Neuronal stem cell (in vitro differentiated cells): ENCODE data around the gene ELOA.

Experiments used
- DNase-seq: peaks from one replicate; pipeline ENCODE4 v3.0.0-alpha.2; 2013; ENCODE audit warnings: low spot score
- H2AFZ ChIP-seq: one replicate; pipeline ENCODE4 v1.6.1; 2013; ENCODE audit warnings: mild to moderate bottlenecking, low read length, inconsistent platforms
- H2AK5ac ChIP-seq: 2 replicates; pipeline ENCODE4 v1.6.1; 2013; ENCODE audit warnings: low read depth, mild to moderate bottlenecking, inconsistent platforms, low read length, moderate library complexity, mixed read lengths
- H2BK120ac ChIP-seq: 2 replicates; pipeline ENCODE4 v1.6.1; 2013; ENCODE audit warnings: low read depth, mild to moderate bottlenecking, inconsistent platforms, low read length, moderate library complexity, mixed read lengths
- H2BK12ac ChIP-seq: one replicate; pipeline ENCODE4 v1.6.1; 2013; ENCODE audit warnings: low read length, inconsistent platforms
- H2BK15ac ChIP-seq: 2 replicates; pipeline ENCODE4 v1.6.1; 2013; ENCODE audit warnings: mild to moderate bottlenecking, low read length, inconsistent platforms, mixed read lengths
- H2BK5ac ChIP-seq: one replicate; pipeline ENCODE4 v1.6.1; 2013; ENCODE audit warnings: inconsistent platforms, mild to moderate bottlenecking, low read length, moderate library complexity
- H3K14ac ChIP-seq: one replicate; pipeline ENCODE4 v1.6.1; 2013; ENCODE audit warnings: low read length, inconsistent platforms
- H3K18ac ChIP-seq: 2 replicates; pipeline ENCODE4 v1.6.1; 2013; ENCODE audit warnings: low read length, inconsistent platforms
- H3K23ac ChIP-seq: 2 replicates; pipeline ENCODE4 v1.6.1; 2013; ENCODE audit warnings: low read depth, mild to moderate bottlenecking, mixed read lengths, low read length, inconsistent platforms; ENCODE audit not compliant: poor library complexity
- H3K27ac ChIP-seq: replicated peaks from 3 replicates; pipeline ENCODE4 v1.5.1; 2013; ENCODE audit warnings: low read length, inconsistent platforms
- H3K27me3 ChIP-seq, 3 experiments: 2 replicates each; pipeline ENCODE4 v1.6.1; 2013; ENCODE audit warnings: low read length in 3 of 3, mild to moderate bottlenecking in 2 of 3, inconsistent platforms in 1 of 3, low read depth in 1 of 3, mixed read lengths in 1 of 3, moderate library complexity in 1 of 3; ENCODE audit not compliant: control insufficient read depth in 3 of 3, insufficient read depth in 3 of 3
- H3K36me3 ChIP-seq, 2 donors: replicated peaks in 1 of 2; 2 replicates each; pipeline ENCODE4 v1.6.1; 2013; ENCODE audit warnings: low read length in 2 of 2; ENCODE audit not compliant: control insufficient read depth in 2 of 2, insufficient read depth in 2 of 2
- H3K4ac ChIP-seq: 2 replicates; pipeline ENCODE4 v1.6.1; 2013; ENCODE audit warnings: inconsistent platforms, mild to moderate bottlenecking, low read length, moderate library complexity
- H3K4me1 ChIP-seq, 2 donors: 1 replicate in 1 of 2; 2 replicates in 1 of 2; pipeline ENCODE4 v1.6.1; 2013; ENCODE audit warnings: low read length in 2 of 2, low read depth in 1 of 2; ENCODE audit not compliant: control insufficient read depth in 2 of 2, insufficient read depth in 1 of 2
- H3K4me2 ChIP-seq: one replicate; pipeline ENCODE4 v1.6.1; 2013; ENCODE audit warnings: mild to moderate bottlenecking, low read length, inconsistent platforms; ENCODE audit not compliant: insufficient read depth, poor library complexity, severe bottlenecking
- H3K4me3 ChIP-seq, 2 donors: 2 replicates each; pipeline ENCODE4 v1.5.1; 2013; ENCODE audit warnings: low read length in 2 of 2, mild to moderate bottlenecking in 2 of 2, inconsistent platforms in 1 of 2, moderate library complexity in 1 of 2
- H3K79me1 ChIP-seq: one replicate; pipeline ENCODE4 v1.6.1; 2013; ENCODE audit warnings: low read depth, mild to moderate bottlenecking, inconsistent platforms, low read length, moderate library complexity
- H3K9ac ChIP-seq: one replicate; pipeline ENCODE4 v1.6.1; 2013; ENCODE audit warnings: mild to moderate bottlenecking, low read depth, low read length, inconsistent platforms; ENCODE audit not compliant: poor library complexity
- H3K9me3 ChIP-seq, 2 donors: replicated peaks in 1 of 2; 2 replicates each; pipeline versions ENCODE3 to v1.6.1; 2013; ENCODE audit warnings: low read length in 2 of 2, mild to moderate bottlenecking in 2 of 2, inconsistent platforms in 1 of 2, low read depth in 1 of 2, mixed read lengths in 1 of 2, moderate library complexity in 1 of 2; ENCODE audit not compliant: control insufficient read depth in 2 of 2, insufficient read depth in 1 of 2
- H4K8ac ChIP-seq: one replicate; pipeline ENCODE4 v1.6.1; 2013; ENCODE audit warnings: low read depth, mild to moderate bottlenecking, inconsistent platforms, low read length, moderate library complexity
- H4K91ac ChIP-seq: one replicate; pipeline ENCODE4 v1.6.1; 2013; ENCODE audit warnings: low read length, low read depth, mild to moderate bottlenecking, inconsistent platforms; ENCODE audit not compliant: poor library complexity
- WGBS, 2 donors: extraction: QIAGEN DNeasy Blood & Tissue Kit; methylation state at CpG; one replicate each; pipeline ENCODE4 v1.1.7; 2013; ENCODE audit warnings: missing lambda C conversion rate in 2 of 2, mixed read lengths in 1 of 2; ENCODE audit not compliant: insufficient read length in 2 of 2, insufficient replicate concordance in 1 of 2; ENCODE audit errors: extremely low coverage in 2 of 2; 5-methylcytosine and 5-hydroxymethylcytosine counted together

The ELOA gene

DNA sequence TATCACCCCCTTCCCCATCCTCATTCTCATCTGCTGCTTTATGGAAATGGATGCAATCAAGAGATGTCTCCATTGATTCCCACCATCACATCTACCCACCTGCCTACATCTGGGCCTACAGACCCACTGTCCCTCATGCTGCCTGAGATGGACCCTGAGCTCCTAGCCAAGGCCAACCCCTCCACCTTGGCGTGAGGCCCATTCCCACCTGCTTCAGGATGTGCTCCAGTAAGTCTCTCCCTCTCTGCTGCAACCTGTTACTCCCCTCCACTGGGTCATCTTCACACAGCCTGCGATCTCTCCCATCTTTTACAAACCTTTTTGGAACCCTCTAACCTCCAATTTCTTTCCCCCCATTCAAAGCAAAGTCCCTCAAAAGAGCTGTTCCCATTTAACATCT is 61.8 kb downstream of the ELOA start:
- H4K91ac ChIP-seq = no peak overlapping the region
- no peak overlapping the region for H3K14ac ChIP-seq
- no peak overlapping the region for H2AFZ ChIP-seq
- no peak overlapping the region for H3K9ac ChIP-seq
- no peak overlapping the region for H3K4ac ChIP-seq
- no peak overlapping the region for H4K8ac ChIP-seq
- no peak overlapping the region for H3K23ac ChIP-seq
- no peak overlapping the region for H3K27ac ChIP-seq
- DNase-seq = no peak
- peaks cover 10 to 19% of the 10 kb centered on the region in 2 donors for H3K36me3 ChIP-seq
- no peaks in the 10 kb centered on the region for H3K27me3 ChIP-seq
- H2BK15ac ChIP-seq = no peak overlapping the region
- H2BK5ac ChIP-seq = no peak overlapping the region
- no peak overlapping the region for H3K4me3 ChIP-seq
- no peak overlapping the region for H2BK120ac ChIP-seq
- peaks cover 0 to 1% of the 10 kb centered on the region in 2 donors for H3K4me1 ChIP-seq
- H3K79me1 ChIP-seq = no peaks in the 10 kb centered on the region
- H3K4me2 ChIP-seq = no peak overlapping the region
- no peaks in the 10 kb centered on the region for H3K9me3 ChIP-seq
- no peak overlapping the region for H2AK5ac ChIP-seq
- no peak overlapping the region for H2BK12ac ChIP-seq
- H3K18ac ChIP-seq = no peak overlapping the region
- no CpG with 5 or more reads among the region's 2 CpGs for WGBS, 2 donors

DNA sequence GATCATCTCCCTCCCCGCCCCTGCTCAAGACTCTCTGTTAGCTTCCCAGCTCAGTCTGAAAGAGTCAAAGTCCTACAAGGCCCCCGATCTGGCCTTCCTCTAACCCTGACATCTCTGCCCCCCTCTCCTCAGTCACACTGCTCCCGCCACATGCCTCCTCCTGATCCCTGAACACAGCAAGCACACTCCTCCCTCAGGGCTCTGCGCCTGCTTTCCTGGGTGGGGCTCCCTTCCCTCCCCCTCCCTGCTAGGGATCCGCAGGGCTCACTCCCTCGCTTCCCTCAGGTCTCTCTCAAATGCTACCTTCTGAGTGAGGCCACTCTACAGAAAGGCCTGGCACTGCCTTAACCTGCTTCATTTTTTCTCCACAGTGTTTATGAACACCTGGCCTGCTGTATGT is 63.0 kb downstream of the ELOA start:
- no peak overlapping the region for H3K4me3 ChIP-seq
- H3K9me3 ChIP-seq = no peaks in the 10 kb centered on the region
- no peak overlapping the region for H3K4me2 ChIP-seq
- peaks cover 0 to 2% of the 10 kb centered on the region in 2 donors for H3K4me1 ChIP-seq
- H2AK5ac ChIP-seq = no peak overlapping the region
- H2AFZ ChIP-seq = no peak overlapping the region
- no peak overlapping the region for H3K4ac ChIP-seq
- no peak overlapping the region for H2BK15ac ChIP-seq
- H3K36me3 ChIP-seq = peaks cover 10 to 19% of the 10 kb centered on the region in 2 donors
- no peak overlapping the region for H2BK5ac ChIP-seq
- H2BK12ac ChIP-seq = no peak overlapping the region
- no peak for DNase-seq
- H3K9ac ChIP-seq = no peak overlapping the region
- H4K91ac ChIP-seq = no peak overlapping the region
- no peak overlapping the region for H3K27ac ChIP-seq
- H4K8ac ChIP-seq = no peak overlapping the region
- H3K79me1 ChIP-seq = no peaks in the 10 kb centered on the region
- H3K18ac ChIP-seq = no peak overlapping the region
- WGBS, 2 donors = no CpG with 5 or more reads among the region's 6 CpGs
- H3K23ac ChIP-seq = no peak overlapping the region
- no peaks in the 10 kb centered on the region for H3K27me3 ChIP-seq
- no peak overlapping the region for H2BK120ac ChIP-seq
- H3K14ac ChIP-seq = no peak overlapping the region

DNA sequence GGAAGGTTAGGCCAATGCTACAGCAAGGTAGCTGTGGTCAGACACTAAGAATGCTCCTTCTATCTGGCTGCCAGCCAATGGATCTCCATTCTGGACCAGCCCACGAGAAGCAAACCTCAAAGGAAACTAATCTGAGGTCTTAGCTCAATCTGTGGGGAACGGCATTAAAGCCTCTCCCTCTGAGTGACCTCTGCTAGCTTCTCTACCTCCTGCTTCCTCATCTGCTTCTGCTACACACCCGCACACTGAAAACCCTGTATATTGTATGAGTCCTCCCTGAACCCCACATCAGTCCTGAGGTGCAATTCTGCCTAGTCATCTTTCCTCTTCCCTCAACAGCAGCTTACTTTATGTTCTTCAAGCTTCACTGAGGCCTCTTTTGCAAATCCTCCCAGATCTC is 64.2 kb downstream of the ELOA start:
- no peak overlapping the region for H2BK12ac ChIP-seq
- no peak overlapping the region for H3K4ac ChIP-seq
- H3K9ac ChIP-seq = no peak overlapping the region
- no peak overlapping the region for H3K14ac ChIP-seq
- H2BK15ac ChIP-seq = no peak overlapping the region
- DNase-seq = no peak
- no peak overlapping the region for H3K4me3 ChIP-seq
- H2BK5ac ChIP-seq = no peak overlapping the region
- H3K9me3 ChIP-seq = no peaks in the 10 kb centered on the region
- H3K79me1 ChIP-seq = no peaks in the 10 kb centered on the region
- no CpG with 5 or more reads among the region's 3 CpGs for WGBS, 2 donors
- no peak overlapping the region for H3K27ac ChIP-seq
- H4K8ac ChIP-seq = no peak overlapping the region
- H2AFZ ChIP-seq = no peak overlapping the region
- no peak overlapping the region for H2BK120ac ChIP-seq
- H3K18ac ChIP-seq = no peak overlapping the region
- no peak overlapping the region for H3K23ac ChIP-seq
- H4K91ac ChIP-seq = no peak overlapping the region
- H3K4me2 ChIP-seq = no peak overlapping the region
- H3K36me3 ChIP-seq = peaks cover 11 to 21% of the 10 kb centered on the region in 2 donors
- H3K27me3 ChIP-seq = no peaks in the 10 kb centered on the region
- no peak overlapping the region for H2AK5ac ChIP-seq
- H3K4me1 ChIP-seq = peaks cover 0 to 2% of the 10 kb centered on the region in 2 donors

- H3K9me3 ChIP-seq = no peaks in the 10 kb centered on the region
- WGBS, 2 donors = no CpG with 5 or more reads among the region's 6 CpGs
Observed at GRCh38 chr1:23809751-23810171, 66.5 kb downstream of the ELOA start.

More at GRCh38 chr1:23809751-23810171, 66.5 kb downstream of the ELOA start:
- no peak overlapping the region for H3K18ac ChIP-seq
- H2AK5ac ChIP-seq = no peak overlapping the region
- H3K23ac ChIP-seq = no peak overlapping the region
- H2AFZ ChIP-seq = no peak overlapping the region
- H3K27ac ChIP-seq = no peak overlapping the region
- no peak overlapping the region for H4K91ac ChIP-seq
- no peak overlapping the region for H3K4me3 ChIP-seq
- H2BK5ac ChIP-seq = no peak overlapping the region
- H3K79me1 ChIP-seq = peaks cover 2% of the 10 kb centered on the region
- no peak overlapping the region for H3K4me2 ChIP-seq
- no peak overlapping the region for H2BK15ac ChIP-seq
- H2BK120ac ChIP-seq = no peak overlapping the region
- H3K4me1 ChIP-seq = peaks cover 0 to 2% of the 10 kb centered on the region in 2 donors
- peaks cover 18 to 31% of the 10 kb centered on the region in 2 donors for H3K36me3 ChIP-seq
- no peaks in the 10 kb centered on the region for H3K27me3 ChIP-seq
- no peak overlapping the region for H3K4ac ChIP-seq
- H4K8ac ChIP-seq = no peak overlapping the region
- H2BK12ac ChIP-seq = no peak overlapping the region
- no peak overlapping the region for H3K14ac ChIP-seq
- no peak for DNase-seq
- H3K9ac ChIP-seq = no peak overlapping the region
